Suprapubic skin (tissue), 4 donors: ENCODE results near the gene IGF2BP3. TPM values are rescaled to one million over a fixed set of nuclear protein-coding genes. Genes with fewer than 3 reads are reported as not detected.
"Not testable (repeated sequence)": the region's sequence is repeated elsewhere in the genome, so short reads cannot be mapped to it uniquely, and the experiment has no call there.

Source experiments
- DNase-seq, 2 donors: peaks; one replicate each; pipeline ENCODE4 v3.0.0-alpha.2; 2019; ENCODE audit warnings: low spot score in 2 of 2
- H3K27ac ChIP-seq: fragments of 200-600 bp; sonication (generic); one replicate; pipeline ENCODE4 v1.5.1; 2019
- H3K27me3 ChIP-seq: fragments of 200-600 bp; sonication (generic); one replicate; pipeline ENCODE4 v1.5.1; 2019
- H3K36me3 ChIP-seq: fragments of 200-600 bp; sonication (generic); one replicate; pipeline ENCODE4 v1.5.1; 2019
- H3K4me1 ChIP-seq: fragments of 200-600 bp; sonication (generic); one replicate; pipeline ENCODE4 v1.5.1; 2019
- H3K4me3 ChIP-seq: fragments of 200-600 bp; sonication (generic); one replicate; pipeline ENCODE4 v1.5.1; 2019; ENCODE audit warnings: mild to moderate bottlenecking
- H3K9me3 ChIP-seq: fragments of 200-600 bp; sonication (generic); one replicate; pipeline ENCODE4 v1.5.1; 2019
- CTCF ChIP-seq, 2 donors: fragments of 200-600 bp in 1 of 2; fragments of 450-650 bp in 1 of 2; sonication (generic) in 1 of 2; IDR thresholded peaks; one replicate each; pipeline ENCODE4 v1.5.1; 2016 to 2019; ENCODE audit warnings: antibody characterized with exemption in 2 of 2, mild to moderate bottlenecking in 1 of 2, moderate library complexity in 1 of 2
- EP300 ChIP-seq: sonication (generic); formaldehyde crosslinking; IDR thresholded peaks from one replicate; pipeline ENCODE4 v1.6.1; 2017; ENCODE audit warnings: antibody characterized with exemption
- POLR2A ChIP-seq, 2 donors: fragments of 450-650 bp; IDR thresholded peaks; one replicate each; pipeline ENCODE4 v1.6.1; 2017; ENCODE audit warnings: antibody characterized with exemption in 2 of 2, mild to moderate bottlenecking in 2 of 2, moderate library complexity in 2 of 2
- POLR2AphosphoS5 ChIP-seq, 3 donors: sonication (generic); formaldehyde crosslinking; IDR thresholded peaks; one replicate each; pipeline ENCODE4 v1.6.1; 2017; ENCODE audit warnings: antibody characterized with exemption in 3 of 3
- WGBS: methylation state at CpG from one replicate; pipeline ENCODE4 v1.1.5; 2018; 5-methylcytosine and 5-hydroxymethylcytosine counted together
- total RNA-seq, 4 donors: library from RNA; depleted of rRNA; stranded (reverse); fragments of >200 nt; gene quantifications; one replicate each; pipeline ENCODE4 v1.1.0, GENCODE V29; 2016

The IGF2BP3 gene
- total RNA-seq, 4 donors from 2014 or later: 0.47 to 1.9 TPM; not detected in 2

GRCh38 chr7:23403970-23404369, 66.3 kb downstream of the IGF2BP3 start:
- Histone ChIP-seq H3K27me3 (no peaks in the 10 kb centered on the region), H3K4me3 (no peak overlapping the region), H3K4me1 (no peaks in the 10 kb centered on the region), H3K27ac (no peak overlapping the region), H3K9me3 (no peaks in the 10 kb centered on the region), H3K36me3 (no peaks in the 10 kb centered on the region)
- DNase-seq: no peak
- whole genome bisulfite sequencing: 90% methylated on average over 5 of the region's 5 CpGs
- TF ChIP-seq POLR2AphosphoS5 (IDR thresholded peaks at IDR 0.05) (no peak), CTCF (IDR thresholded peaks at IDR 0.05) (no peak), EP300 (no peak), POLR2A (IDR thresholded peaks at IDR 0.05) (no peak)

- not testable (repeated sequence) for H3K36me3 ChIP-seq, H3K9me3 ChIP-seq
- 100% methylated on average over 2 of the region's 2 CpGs for WGBS
Observed at GRCh38 chr7:23398090-23398489, 72.2 kb downstream of the IGF2BP3 start.

GRCh38 chr7:23397241-23397640, 73.0 kb downstream of the IGF2BP3 start:
- WGBS: 86% methylated on average over 4 of the region's 4 CpGs
- H3K36me3 ChIP-seq: no peaks in the 10 kb centered on the region
- DNase-seq: no peak
- no peak overlapping the region for H3K27ac ChIP-seq
- no peak overlapping the region for H3K4me3 ChIP-seq
- no peak for TF ChIP-seq CTCF (IDR thresholded peaks at IDR 0.05)
- no peak for TF ChIP-seq POLR2A (IDR thresholded peaks at IDR 0.05)
- no peak for TF ChIP-seq EP300
- TF ChIP-seq POLR2AphosphoS5 (IDR thresholded peaks at IDR 0.05): no peak
- no peaks in the 10 kb centered on the region for H3K4me1 ChIP-seq
- H3K27me3 ChIP-seq: no peaks in the 10 kb centered on the region
- no peaks in the 10 kb centered on the region for H3K9me3 ChIP-seq

More at GRCh38 chr7:23398090-23398489, 72.2 kb downstream of the IGF2BP3 start:
- H3K27ac ChIP-seq, H3K4me3 ChIP-seq, H3K27me3 ChIP-seq, DNase-seq, H3K4me1 ChIP-seq: not testable (repeated sequence)

GRCh38 chr7:23396222-23397015, 73.9 kb downstream of the IGF2BP3 start:
- WGBS: 58% methylated on average over 3 of the region's 3 CpGs
- no peak for TF ChIP-seq POLR2AphosphoS5 (IDR thresholded peaks at IDR 0.05)
- no peak for TF ChIP-seq POLR2A (IDR thresholded peaks at IDR 0.05)
- Histone ChIP-seq H3K36me3 (no peaks in the 10 kb centered on the region), H3K4me3 (no peak overlapping the region), H3K27me3 (no peaks in the 10 kb centered on the region), H3K9me3 (no peaks in the 10 kb centered on the region), H3K4me1 (no peaks in the 10 kb centered on the region), H3K27ac (no peak overlapping the region)
- no peak for DNase-seq

- H3K27ac ChIP-seq: no peak overlapping the region
- WGBS: 89% methylated on average over 3 of the region's 3 CpGs
- H3K9me3 ChIP-seq: no peaks in the 10 kb centered on the region
- H3K36me3 ChIP-seq: no peaks in the 10 kb centered on the region
- no peak for DNase-seq
- H3K27me3 ChIP-seq: no peaks in the 10 kb centered on the region
- H3K4me3 ChIP-seq: no peak overlapping the region
- H3K4me1 ChIP-seq: no peaks in the 10 kb centered on the region
- TF ChIP-seq EP300: no peak
- no peak for TF ChIP-seq CTCF (IDR thresholded peaks at IDR 0.05)
- TF ChIP-seq POLR2A (IDR thresholded peaks at IDR 0.05): no peak
- TF ChIP-seq POLR2AphosphoS5 (IDR thresholded peaks at IDR 0.05): no peak
Observed at GRCh38 chr7:23394488-23395171, 75.7 kb downstream of the IGF2BP3 start.

- TF ChIP-seq EP300: no peak
- no peak for TF ChIP-seq POLR2A (IDR thresholded peaks at IDR 0.05)
- no peak for TF ChIP-seq POLR2AphosphoS5 (IDR thresholded peaks at IDR 0.05)
- TF ChIP-seq CTCF (IDR thresholded peaks at IDR 0.05): no peak
- Histone ChIP-seq H3K27ac (no peak overlapping the region), H3K27me3 (no peaks in the 10 kb centered on the region), H3K9me3 (no peaks in the 10 kb centered on the region), H3K36me3 (no peaks in the 10 kb centered on the region), H3K4me3 (no peak overlapping the region), H3K4me1 (no peaks in the 10 kb centered on the region)
- DNase-seq: no peak
- WGBS: 86% methylated on average over 3 of the region's 3 CpGs
Observed at GRCh38 chr7:23393636-23394035, 76.7 kb downstream of the IGF2BP3 start.
